ENCODE results near the gene DRD2. TPM values are rescaled to one million over a fixed set of nuclear protein-coding genes. Genes with fewer than 3 reads are reported as not detected.
"Not testable (repeated sequence)": the region's sequence is repeated elsewhere in the genome, so short reads cannot be mapped to it uniquely, and the experiment has no call there.

Gene DRD2
- not detected for polyA plus RNA-seq (2012; ENCODE audit: low read depth, missing spikeins)

- no peak for TF ChIP-seq POLR2AphosphoS5 (IDR thresholded peaks at IDR 0.05; ENCODE audit: low read depth, low read length)
- no peak for TF ChIP-seq POU2F2 (IDR thresholded peaks at IDR 0.05; ENCODE audit: low read depth, low read length)
- no peak for TF ChIP-seq PAX5 (IDR thresholded peaks at IDR 0.05; ENCODE audit: insufficient read depth, low read length, severe bottlenecking)
- TF ChIP-seq SPI1 (IDR thresholded peaks at IDR 0.05; ENCODE audit: low read depth, low read length) = no peak
- TF ChIP-seq TAF1 (IDR thresholded peaks at IDR 0.05; ENCODE audit: low read depth, low read length) = no peak
- no peak for TF ChIP-seq POLR2A (IDR thresholded peaks at IDR 0.05; ENCODE audit: low read depth, low read length)
- no peak for FAIRE-seq
- no peak for DNase-seq (ENCODE audit: insufficient read length, low spot score)
Observed at GRCh38 chr11:113475160-113475761, at the start of gene DRD2. Gene DRD2, minus strand, starts transcription at chr11:113475398. Its CDS starts 50,747 bp downstream, at chr11:113424651.

GRCh38 chr11:113523906-113524305 lies 48.7 kb upstream of the DRD2 start:
- DNase-seq (ENCODE audit: insufficient read length, low spot score); FAIRE-seq: not testable (repeated sequence)

- DNase-seq (ENCODE audit: insufficient read length, low spot score) (no peak), FAIRE-seq (no peak)
- TF ChIP-seq POLR2AphosphoS5 (IDR thresholded peaks at IDR 0.05; ENCODE audit: low read depth, low read length) = no peak
- TF ChIP-seq POU2F2 (IDR thresholded peaks at IDR 0.05; ENCODE audit: low read depth, low read length) = no peak
- no peak for TF ChIP-seq SPI1 (IDR thresholded peaks at IDR 0.05; ENCODE audit: low read depth, low read length)
- no peak for TF ChIP-seq PAX5 (IDR thresholded peaks at IDR 0.05; ENCODE audit: insufficient read depth, low read length, severe bottlenecking)
- TF ChIP-seq POLR2A (IDR thresholded peaks at IDR 0.05; ENCODE audit: low read depth, low read length) = no peak
- no peak for TF ChIP-seq TAF1 (IDR thresholded peaks at IDR 0.05; ENCODE audit: low read depth, low read length)
Observed at GRCh38 chr11:113521737-113522517, 46.7 kb upstream of the DRD2 start.

- FAIRE-seq = no peak
- DNase-seq (ENCODE audit: insufficient read length, low spot score) = no peak
- no peak for TF ChIP-seq POLR2AphosphoS5 (IDR thresholded peaks at IDR 0.05; ENCODE audit: low read depth, low read length)
- TF ChIP-seq POU2F2 (IDR thresholded peaks at IDR 0.05; ENCODE audit: low read depth, low read length) = no peak
- TF ChIP-seq TAF1 (IDR thresholded peaks at IDR 0.05; ENCODE audit: low read depth, low read length) = no peak
- TF ChIP-seq SPI1 (IDR thresholded peaks at IDR 0.05; ENCODE audit: low read depth, low read length) = no peak
- TF ChIP-seq PAX5 (IDR thresholded peaks at IDR 0.05; ENCODE audit: insufficient read depth, low read length, severe bottlenecking) = no peak
Observed at GRCh38 chr11:113519989-113520613, 44.9 kb upstream of the DRD2 start.

GRCh38 chr11:113518716-113519495 lies 43.7 kb upstream of the DRD2 start:
- TF ChIP-seq POLR2AphosphoS5 (IDR thresholded peaks at IDR 0.05; ENCODE audit: low read depth, low read length) (no peak), PAX5 (IDR thresholded peaks at IDR 0.05; ENCODE audit: insufficient read depth, low read length, severe bottlenecking) (no peak), TAF1 (IDR thresholded peaks at IDR 0.05; ENCODE audit: low read depth, low read length) (no peak), SPI1 (IDR thresholded peaks at IDR 0.05; ENCODE audit: low read depth, low read length) (no peak), POU2F2 (IDR thresholded peaks at IDR 0.05; ENCODE audit: low read depth, low read length) (no peak), POLR2A (IDR thresholded peaks at IDR 0.05; ENCODE audit: low read depth, low read length) (no peak)
- no peak for DNase-seq (ENCODE audit: insufficient read length, low spot score)
- FAIRE-seq = no peak

- FAIRE-seq = no peak
- DNase-seq (ENCODE audit: insufficient read length, low spot score) = no peak
Observed at GRCh38 chr11:113517361-113517760, 42.2 kb upstream of the DRD2 start.

GRCh38 chr11:113514856-113515255 lies 39.7 kb upstream of the DRD2 start:
- DNase-seq (ENCODE audit: insufficient read length, low spot score) = no peak
- TF ChIP-seq POLR2A (IDR thresholded peaks at IDR 0.05; ENCODE audit: low read depth, low read length) (no peak), TAF1 (IDR thresholded peaks at IDR 0.05; ENCODE audit: low read depth, low read length) (no peak), SPI1 (IDR thresholded peaks at IDR 0.05; ENCODE audit: low read depth, low read length) (no peak), POU2F2 (IDR thresholded peaks at IDR 0.05; ENCODE audit: low read depth, low read length) (no peak), POLR2AphosphoS5 (IDR thresholded peaks at IDR 0.05; ENCODE audit: low read depth, low read length) (no peak), PAX5 (IDR thresholded peaks at IDR 0.05; ENCODE audit: insufficient read depth, low read length, severe bottlenecking) (no peak)
- FAIRE-seq = no peak

More at GRCh38 chr11:113517361-113517760, 42.2 kb upstream of the DRD2 start:
- no peak for TF ChIP-seq SPI1 (IDR thresholded peaks at IDR 0.05; ENCODE audit: low read depth, low read length)
- TF ChIP-seq PAX5 (IDR thresholded peaks at IDR 0.05; ENCODE audit: insufficient read depth, low read length, severe bottlenecking) = no peak
- no peak for TF ChIP-seq TAF1 (IDR thresholded peaks at IDR 0.05; ENCODE audit: low read depth, low read length)
- TF ChIP-seq POU2F2 (IDR thresholded peaks at IDR 0.05; ENCODE audit: low read depth, low read length) = no peak
- TF ChIP-seq POLR2A (IDR thresholded peaks at IDR 0.05; ENCODE audit: low read depth, low read length) = no peak
- TF ChIP-seq POLR2AphosphoS5 (IDR thresholded peaks at IDR 0.05; ENCODE audit: low read depth, low read length) = no peak

- no peak for TF ChIP-seq POU2F2 (IDR thresholded peaks at IDR 0.05; ENCODE audit: low read depth, low read length)
- no peak for FAIRE-seq
- DNase-seq (ENCODE audit: insufficient read length, low spot score) = no peak
Observed at GRCh38 chr11:113507341-113507740, 32.1 kb upstream of the DRD2 start.

- TF ChIP-seq SPI1 (IDR thresholded peaks at IDR 0.05; ENCODE audit: low read depth, low read length) (no peak), PAX5 (IDR thresholded peaks at IDR 0.05; ENCODE audit: insufficient read depth, low read length, severe bottlenecking) (no peak), TAF1 (IDR thresholded peaks at IDR 0.05; ENCODE audit: low read depth, low read length) (no peak), POU2F2 (IDR thresholded peaks at IDR 0.05; ENCODE audit: low read depth, low read length) (no peak), POLR2AphosphoS5 (IDR thresholded peaks at IDR 0.05; ENCODE audit: low read depth, low read length) (no peak), POLR2A (IDR thresholded peaks at IDR 0.05; ENCODE audit: low read depth, low read length) (no peak)
- FAIRE-seq = no peak
- DNase-seq (ENCODE audit: insufficient read length, low spot score) = no peak
Observed at GRCh38 chr11:113506893-113507292, 31.7 kb upstream of the DRD2 start.
